GM12875 (cell line): ENCODE measurements around the gene ZNF254.
"Not testable (repeated sequence)": the region's sequence is repeated elsewhere in the genome, so short reads cannot be mapped to it uniquely, and the experiment has no call there.

ENCODE experiments used
- H3K4me3 ChIP-seq: one replicate; pipeline ENCODE4 v1.5.1; 2011; ENCODE audit warnings: low read depth, low read length, control low read depth
- TF ChIP-seq, protein P1 (sequence below): IDR thresholded peaks from 2 replicates; pipeline ENCODE4 v1.5.1; 2011; ENCODE audit warnings: low read depth, mild to moderate bottlenecking, control low read depth, inconsistent platforms, low read length, moderate library complexity, borderline replicate concordance; ENCODE audit not compliant: insufficient read depth

Gene ZNF254

DNA sequence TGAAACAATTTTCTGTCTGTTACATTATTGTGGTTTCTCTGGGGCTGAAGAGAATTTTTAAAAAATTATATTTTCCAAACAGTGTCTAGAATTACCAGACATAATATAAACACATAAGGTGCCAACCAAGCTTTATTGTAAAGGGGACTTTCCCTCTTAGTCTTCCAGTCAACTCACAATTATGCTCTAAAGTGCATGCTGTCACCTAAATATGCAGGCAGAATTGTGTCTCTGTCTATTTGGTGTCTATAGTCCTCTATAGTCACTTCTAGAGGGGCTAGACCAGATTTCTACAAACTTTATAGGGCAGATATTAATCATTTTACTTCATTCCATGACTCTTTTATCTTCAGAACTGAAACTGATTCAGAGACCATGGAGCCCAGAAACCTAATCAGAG, 12.8 kb downstream of the ZNF254 start:
- H3K4me3 ChIP-seq: no peak overlapping the region
- TF ChIP-seq, protein P1, sequence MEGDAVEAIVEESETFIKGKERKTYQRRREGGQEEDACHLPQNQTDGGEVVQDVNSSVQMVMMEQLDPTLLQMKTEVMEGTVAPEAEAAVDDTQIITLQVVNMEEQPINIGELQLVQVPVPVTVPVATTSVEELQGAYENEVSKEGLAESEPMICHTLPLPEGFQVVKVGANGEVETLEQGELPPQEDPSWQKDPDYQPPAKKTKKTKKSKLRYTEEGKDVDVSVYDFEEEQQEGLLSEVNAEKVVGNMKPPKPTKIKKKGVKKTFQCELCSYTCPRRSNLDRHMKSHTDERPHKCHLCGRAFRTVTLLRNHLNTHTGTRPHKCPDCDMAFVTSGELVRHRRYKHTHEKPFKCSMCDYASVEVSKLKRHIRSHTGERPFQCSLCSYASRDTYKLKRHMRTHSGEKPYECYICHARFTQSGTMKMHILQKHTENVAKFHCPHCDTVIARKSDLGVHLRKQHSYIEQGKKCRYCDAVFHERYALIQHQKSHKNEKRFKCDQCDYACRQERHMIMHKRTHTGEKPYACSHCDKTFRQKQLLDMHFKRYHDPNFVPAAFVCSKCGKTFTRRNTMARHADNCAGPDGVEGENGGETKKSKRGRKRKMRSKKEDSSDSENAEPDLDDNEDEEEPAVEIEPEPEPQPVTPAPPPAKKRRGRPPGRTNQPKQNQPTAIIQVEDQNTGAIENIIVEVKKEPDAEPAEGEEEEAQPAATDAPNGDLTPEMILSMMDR: no peak

DNA sequence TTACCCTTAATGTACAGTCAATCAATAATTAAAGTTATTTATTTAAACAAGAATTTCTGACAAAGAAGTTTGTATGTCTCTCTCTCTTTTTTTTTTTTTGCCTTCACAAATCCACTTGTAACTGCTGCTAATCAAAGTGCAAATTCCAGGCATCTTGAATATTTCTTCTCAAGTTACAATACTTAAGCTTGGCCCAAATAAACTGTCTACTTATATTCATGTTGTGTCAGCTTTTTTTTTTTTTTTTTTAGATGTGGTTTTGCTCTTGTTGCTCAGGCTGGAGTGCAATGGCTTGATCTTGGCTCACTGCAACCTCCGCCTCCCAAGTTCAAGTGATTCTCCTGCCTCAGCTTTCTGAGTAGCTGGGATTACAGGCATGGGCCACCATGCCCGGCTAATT, 13.6 kb downstream of the ZNF254 start:
- H3K4me3 ChIP-seq: not testable (repeated sequence)

DNA sequence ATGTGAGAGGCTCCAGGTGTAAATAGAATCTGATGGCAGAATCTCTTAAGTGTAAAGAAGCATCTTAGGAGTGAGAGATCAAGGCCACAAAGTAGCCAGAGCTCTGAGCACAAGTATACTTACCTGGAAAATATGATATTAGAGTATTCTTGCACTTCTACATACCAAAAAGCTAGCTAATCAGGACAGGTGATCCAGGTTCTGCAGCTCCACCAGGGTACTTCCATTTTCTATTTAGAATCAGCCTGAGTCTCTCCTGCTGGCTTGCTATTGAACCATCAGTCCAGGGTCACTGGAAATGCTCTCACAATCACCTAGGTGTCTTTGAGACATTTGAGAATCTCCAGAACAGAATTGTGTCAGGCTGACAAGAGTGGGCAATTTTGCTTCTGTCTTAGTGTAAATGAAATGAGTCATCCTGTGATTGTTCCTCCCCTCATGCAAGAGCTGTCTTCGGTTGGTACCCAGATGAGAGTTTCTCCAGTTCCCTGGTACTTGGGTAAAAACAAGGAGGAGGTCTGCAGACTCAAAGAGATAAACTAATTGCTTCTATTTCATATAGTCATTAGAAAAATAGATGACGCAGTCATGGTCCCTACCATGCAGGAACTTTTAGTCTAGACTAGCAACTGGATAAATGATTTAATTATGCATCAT, 14.6 kb downstream of the ZNF254 start:
- TF ChIP-seq, protein P1: no peak
- no peak overlapping the region for H3K4me3 ChIP-seq

DNA sequence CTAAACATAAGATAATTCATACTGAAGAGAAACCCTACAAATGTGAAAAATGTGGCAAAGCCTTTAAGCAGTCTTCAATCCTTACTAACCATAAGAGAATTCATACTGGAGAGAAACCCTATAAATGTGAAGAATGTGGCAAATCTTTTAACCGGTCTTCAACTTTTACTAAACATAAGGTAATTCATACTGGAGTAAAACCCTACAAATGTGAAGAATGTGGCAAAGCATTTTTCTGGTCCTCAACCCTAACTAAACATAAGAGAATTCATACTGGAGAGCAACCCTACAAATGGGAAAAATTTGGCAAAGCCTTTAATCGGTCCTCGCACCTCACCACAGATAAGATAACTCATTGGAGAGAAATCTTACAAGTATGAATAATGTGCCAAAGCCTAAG, 40.6 kb downstream of the ZNF254 start:
- H3K4me3 ChIP-seq: no peak overlapping the region
- TF ChIP-seq, protein P1: no peak

DNA sequence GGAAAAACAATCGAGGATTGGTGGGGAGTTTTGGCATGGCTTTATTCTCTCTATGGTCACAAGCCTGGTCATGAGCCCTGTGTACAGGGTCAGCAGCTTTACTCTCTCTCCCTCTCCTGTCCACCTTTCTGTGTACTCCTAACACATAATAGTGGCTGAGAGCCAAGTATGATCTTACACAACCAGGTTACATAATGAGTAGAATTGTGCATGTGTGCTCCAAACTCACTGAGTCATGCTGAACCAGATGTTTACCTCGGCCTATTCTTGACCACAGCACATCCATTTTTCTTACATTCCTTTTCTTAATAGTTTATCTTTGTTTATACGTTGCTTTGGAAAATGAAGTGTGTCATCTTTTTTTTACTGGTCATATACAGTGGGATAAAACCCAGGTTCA, 53.1 kb downstream of the ZNF254 start:
- TF ChIP-seq, protein P1: no peak

DNA sequence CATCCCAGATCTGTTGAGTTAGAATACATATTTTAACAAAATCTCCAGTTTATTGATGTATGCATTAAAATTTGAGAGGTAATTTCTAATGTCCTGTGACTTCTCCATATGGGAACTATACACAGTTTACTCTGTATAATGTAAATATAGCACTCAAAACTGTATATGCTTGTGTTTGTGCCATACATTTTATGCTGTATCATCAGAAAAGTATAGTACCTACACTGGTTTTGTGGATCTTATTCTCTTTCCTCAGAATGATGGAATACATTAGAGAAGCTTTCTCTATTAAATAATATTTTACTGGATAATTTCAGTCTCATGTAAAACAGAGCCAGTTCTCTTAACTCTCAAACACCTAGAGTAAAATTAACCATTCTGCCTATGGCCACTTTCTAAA, 53.6 kb downstream of the ZNF254 start:
- no peak overlapping the region for H3K4me3 ChIP-seq
- TF ChIP-seq, protein P1: no peak

More for the DNA sequence above, 53.1 kb downstream of the ZNF254 start:
- no peak overlapping the region for H3K4me3 ChIP-seq

DNA sequence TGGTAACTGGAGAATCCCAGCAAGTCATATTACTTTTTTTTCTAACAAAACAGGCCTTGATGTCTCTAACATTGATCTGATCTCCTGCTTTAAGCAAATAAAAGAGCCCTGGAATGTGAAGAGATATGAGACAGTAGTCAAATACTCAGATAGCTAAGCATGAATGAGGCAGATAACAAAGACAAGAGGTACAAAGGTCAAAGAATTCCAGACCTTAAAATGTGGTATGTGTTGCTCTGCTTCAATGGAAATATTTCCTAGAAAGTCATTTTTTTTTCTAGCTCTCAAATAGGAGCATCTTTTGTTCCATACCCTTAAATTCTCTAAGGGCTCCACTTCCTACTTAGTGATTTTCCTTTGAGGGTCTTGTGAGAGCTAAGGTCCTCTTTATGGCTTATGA, 54.6 kb downstream of the ZNF254 start:
- TF ChIP-seq, protein P1: no peak
- no peak overlapping the region for H3K4me3 ChIP-seq
